Skeletal muscle cell (primary cell): ENCODE results near the gene SH3BP2.

Source experiments
- DNase-seq: peaks from one replicate; pipeline ENCODE4 v3.0.0-alpha.2; 2010; ENCODE audit warnings: low read depth
- H3K4me3 ChIP-seq: 2 replicates; pipeline ENCODE4 v1.5.1; 2011; ENCODE audit warnings: low read depth, mild to moderate bottlenecking, control low read depth, low read length, moderate library complexity

Gene SH3BP2

GRCh38 chr4:2842687-2843262 is 49.9 kb downstream of the SH3BP2 start:
- peak overlapping the region; percentile 83 for H3K4me3 ChIP-seq
- no peak for DNase-seq

- DNase-seq = peak; percentile 79
Observed at GRCh38 chr4:2843263-2843940, 50.5 kb downstream of the SH3BP2 start, which contains the start of gene ADD1. ADD1 (plus strand) TSS chr4:2843844; CDS start chr4:2875916, 32,072 bp downstream.

GRCh38 chr4:2843941-2844584 is 51.2 kb downstream of the SH3BP2 start:
- DNase-seq = no peak
- peak overlapping the region; percentile 83 for H3K4me3 ChIP-seq

More at GRCh38 chr4:2843263-2843940, 50.5 kb downstream of the SH3BP2 start, which contains the start of gene ADD1:
- H3K4me3 ChIP-seq = peak within 1 kb of the TSS; percentile 83

GRCh38 chr4:2846172-2846571 is 53.3 kb downstream of the SH3BP2 start:
- H3K4me3 ChIP-seq = no peak overlapping the region
- no peak for DNase-seq

- DNase-seq = no peak
- no peak overlapping the region for H3K4me3 ChIP-seq
Observed at GRCh38 chr4:2847302-2847871, 54.5 kb downstream of the SH3BP2 start.

- H3K4me3 ChIP-seq = no peak overlapping the region
- no peak for DNase-seq
Observed at GRCh38 chr4:2848449-2848848, 55.6 kb downstream of the SH3BP2 start.

- DNase-seq = no peak
- H3K4me3 ChIP-seq = no peak overlapping the region
Observed at GRCh38 chr4:2849267-2850152, 56.6 kb downstream of the SH3BP2 start.

- DNase-seq = no peak
- no peak overlapping the region for H3K4me3 ChIP-seq
Observed at GRCh38 chr4:2850966-2851798, 58.3 kb downstream of the SH3BP2 start.

GRCh38 chr4:2852481-2852921 is 59.6 kb downstream of the SH3BP2 start:
- DNase-seq = no peak

GRCh38 chr4:2855584-2855983 is 62.7 kb downstream of the SH3BP2 start:
- no peak overlapping the region for H3K4me3 ChIP-seq
- no peak for DNase-seq

More at GRCh38 chr4:2852481-2852921, 59.6 kb downstream of the SH3BP2 start:
- no peak overlapping the region for H3K4me3 ChIP-seq

- H3K4me3 ChIP-seq = no peak overlapping the region
- no peak for DNase-seq
Observed at GRCh38 chr4:2856266-2856665, 63.4 kb downstream of the SH3BP2 start.

- no peak overlapping the region for H3K4me3 ChIP-seq
- no peak for DNase-seq
Observed at GRCh38 chr4:2857349-2857927, 64.6 kb downstream of the SH3BP2 start.

GRCh38 chr4:2858451-2859217 is 65.7 kb downstream of the SH3BP2 start:
- no peak overlapping the region for H3K4me3 ChIP-seq
- DNase-seq = no peak

GRCh38 chr4:2859514-2859913 is 66.6 kb downstream of the SH3BP2 start:
- no peak overlapping the region for H3K4me3 ChIP-seq
- no peak for DNase-seq

- no peak overlapping the region for H3K4me3 ChIP-seq
- DNase-seq = no peak
Observed at GRCh38 chr4:2860391-2861348, 67.8 kb downstream of the SH3BP2 start.

- no peak overlapping the region for H3K4me3 ChIP-seq
- DNase-seq = no peak
Observed at GRCh38 chr4:2861631-2862436, 68.9 kb downstream of the SH3BP2 start.
